ENCODE data around the gene XG.

DNA sequence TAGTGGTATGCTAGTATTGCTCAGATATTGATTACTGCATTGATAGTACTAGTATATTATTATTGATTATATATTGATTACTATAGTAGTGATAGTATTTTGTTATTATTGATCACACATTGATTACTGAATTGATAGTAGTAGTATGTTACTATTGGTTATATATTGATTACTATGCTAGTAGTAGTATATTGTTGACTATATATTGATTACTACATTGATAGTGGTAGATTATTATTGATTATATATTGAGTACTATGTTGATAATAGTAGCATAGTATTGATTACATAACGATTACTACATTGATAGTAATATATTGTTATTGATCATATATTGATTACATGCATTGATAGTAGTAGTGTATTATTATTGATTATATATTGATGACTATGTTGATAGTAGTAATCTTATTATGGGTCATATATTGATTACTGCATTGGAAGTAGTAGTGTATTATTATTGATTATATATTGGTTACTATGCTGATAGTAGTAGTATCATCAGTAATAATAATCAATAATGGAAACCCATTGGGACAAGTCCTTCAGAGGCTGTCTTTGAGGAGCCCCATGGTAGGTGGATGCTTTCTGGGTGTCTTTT is 107.5 kb downstream of the XG start:
- TF ChIP-seq, protein P1, sequence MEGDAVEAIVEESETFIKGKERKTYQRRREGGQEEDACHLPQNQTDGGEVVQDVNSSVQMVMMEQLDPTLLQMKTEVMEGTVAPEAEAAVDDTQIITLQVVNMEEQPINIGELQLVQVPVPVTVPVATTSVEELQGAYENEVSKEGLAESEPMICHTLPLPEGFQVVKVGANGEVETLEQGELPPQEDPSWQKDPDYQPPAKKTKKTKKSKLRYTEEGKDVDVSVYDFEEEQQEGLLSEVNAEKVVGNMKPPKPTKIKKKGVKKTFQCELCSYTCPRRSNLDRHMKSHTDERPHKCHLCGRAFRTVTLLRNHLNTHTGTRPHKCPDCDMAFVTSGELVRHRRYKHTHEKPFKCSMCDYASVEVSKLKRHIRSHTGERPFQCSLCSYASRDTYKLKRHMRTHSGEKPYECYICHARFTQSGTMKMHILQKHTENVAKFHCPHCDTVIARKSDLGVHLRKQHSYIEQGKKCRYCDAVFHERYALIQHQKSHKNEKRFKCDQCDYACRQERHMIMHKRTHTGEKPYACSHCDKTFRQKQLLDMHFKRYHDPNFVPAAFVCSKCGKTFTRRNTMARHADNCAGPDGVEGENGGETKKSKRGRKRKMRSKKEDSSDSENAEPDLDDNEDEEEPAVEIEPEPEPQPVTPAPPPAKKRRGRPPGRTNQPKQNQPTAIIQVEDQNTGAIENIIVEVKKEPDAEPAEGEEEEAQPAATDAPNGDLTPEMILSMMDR (IDR thresholded peaks at IDR 0.05): no peak
- no peak for TF ChIP-seq EP300 (IDR thresholded peaks at IDR 0.05)
